ENCODE results near the gene MRPL16.

- TF ChIP-seq CTCF (conservative IDR thresholded peaks at IDR 0.05; ENCODE audit: low read length) (no peak), EZH2phosphoT487 (IDR thresholded peaks at IDR 0.05; ENCODE audit: borderline replicate concordance, low read depth, low read length) (no peak)
Measured at GRCh38 chr11:59759900-59760299, 50.7 kb downstream of the MRPL16 start.
